Common myeloid progenitor, CD34-positive (primary cell): ENCODE data around the gene HOXB8.

ENCODE experiments used
- CTCF ChIA-PET: fragments of 350-600 bp; sonication (Branson Sonifier 250); formaldehyde crosslinking; loops from one replicate; lab custom pipeline; 2021; ENCODE audit warnings: antibody characterized with exemption; lab: Charles Lee
- POLR2A ChIA-PET: fragments of 350-600 bp; sonication (Branson Sonifier 250); formaldehyde crosslinking; loops from one replicate; lab custom pipeline; 2021; ENCODE audit warnings: antibody characterized with exemption; lab: Charles Lee
- DNase-seq, 3 donors: peaks; one replicate each; pipeline versions ENCODE4 v3.0.0 to v3.0.0-alpha.2; 2013
- H3K27ac ChIP-seq, 2 experiments: 1 replicate in 1 of 2; 2 replicates in 1 of 2; pipeline ENCODE4 v1.7.0; 2013; ENCODE audit warnings: inconsistent platforms in 2 of 2, low read length in 2 of 2, mild to moderate bottlenecking in 2 of 2, low read depth in 1 of 2, moderate library complexity in 1 of 2; ENCODE audit not compliant: severe bottlenecking in 2 of 2, insufficient read depth in 1 of 2, poor library complexity in 1 of 2
- H3K27me3 ChIP-seq, 5 experiments: replicated peaks in 2 of 5; 1 replicate in 3 of 5; 2 replicates in 2 of 5; pipeline versions ENCODE4 v1.6.1 to v1.7.0; 2013; ENCODE audit warnings: low read length in 4 of 5, mild to moderate bottlenecking in 2 of 5, moderate library complexity in 2 of 5, inconsistent platforms in 1 of 5; ENCODE audit not compliant: insufficient read depth in 5 of 5, control insufficient read depth in 4 of 5
- H3K36me3 ChIP-seq, 4 experiments: 1 replicate in 2 of 4; 2 replicates in 2 of 4; pipeline versions ENCODE4 v1.6.1 to v1.7.0; 2013; ENCODE audit warnings: low read length in 3 of 4, control low read depth in 1 of 4, mild to moderate bottlenecking in 1 of 4; ENCODE audit not compliant: control insufficient read depth in 4 of 4, insufficient read depth in 4 of 4
- H3K4me1 ChIP-seq, 4 experiments: 1 replicate in 3 of 4; 2 replicates in 1 of 4; pipeline versions ENCODE4 v1.6.1 to v1.7.1; 2013; ENCODE audit warnings: low read length in 3 of 4, mild to moderate bottlenecking in 3 of 4, control low read depth in 1 of 4, inconsistent platforms in 1 of 4, moderate library complexity in 1 of 4; ENCODE audit not compliant: control insufficient read depth in 4 of 4, insufficient read depth in 4 of 4; ENCODE audit errors: control extremely low read depth in 1 of 4
- H3K4me3 ChIP-seq, 7 experiments: 1 replicate in 4 of 7; 2 replicates in 3 of 7; pipeline versions ENCODE4 v1.5.1 to v1.7.0; 2013; ENCODE audit warnings: mild to moderate bottlenecking in 7 of 7, low read length in 6 of 7, moderate library complexity in 6 of 7, inconsistent platforms in 2 of 7, low read depth in 2 of 7, control low read depth in 1 of 7; ENCODE audit not compliant: insufficient read depth in 4 of 7, control insufficient read depth in 1 of 7; ENCODE audit errors: extremely low read depth in 1 of 7
- H3K9me3 ChIP-seq, 5 experiments: 1 replicate in 4 of 5; 2 replicates in 1 of 5; pipeline versions ENCODE4 v1.6.1 to v1.7.1; 2013; ENCODE audit warnings: low read length in 4 of 5, mild to moderate bottlenecking in 2 of 5, inconsistent platforms in 1 of 5, low read depth in 1 of 5, moderate library complexity in 1 of 5; ENCODE audit not compliant: control insufficient read depth in 4 of 5, insufficient read depth in 2 of 5; ENCODE audit errors: control extremely low read depth in 1 of 5
- WGBS: methylation state at CpG from one replicate; pipeline ENCODE4 v1.1.5; 2013; ENCODE audit not compliant: insufficient coverage; 5-methylcytosine and 5-hydroxymethylcytosine counted together

Gene HOXB8

DNA sequence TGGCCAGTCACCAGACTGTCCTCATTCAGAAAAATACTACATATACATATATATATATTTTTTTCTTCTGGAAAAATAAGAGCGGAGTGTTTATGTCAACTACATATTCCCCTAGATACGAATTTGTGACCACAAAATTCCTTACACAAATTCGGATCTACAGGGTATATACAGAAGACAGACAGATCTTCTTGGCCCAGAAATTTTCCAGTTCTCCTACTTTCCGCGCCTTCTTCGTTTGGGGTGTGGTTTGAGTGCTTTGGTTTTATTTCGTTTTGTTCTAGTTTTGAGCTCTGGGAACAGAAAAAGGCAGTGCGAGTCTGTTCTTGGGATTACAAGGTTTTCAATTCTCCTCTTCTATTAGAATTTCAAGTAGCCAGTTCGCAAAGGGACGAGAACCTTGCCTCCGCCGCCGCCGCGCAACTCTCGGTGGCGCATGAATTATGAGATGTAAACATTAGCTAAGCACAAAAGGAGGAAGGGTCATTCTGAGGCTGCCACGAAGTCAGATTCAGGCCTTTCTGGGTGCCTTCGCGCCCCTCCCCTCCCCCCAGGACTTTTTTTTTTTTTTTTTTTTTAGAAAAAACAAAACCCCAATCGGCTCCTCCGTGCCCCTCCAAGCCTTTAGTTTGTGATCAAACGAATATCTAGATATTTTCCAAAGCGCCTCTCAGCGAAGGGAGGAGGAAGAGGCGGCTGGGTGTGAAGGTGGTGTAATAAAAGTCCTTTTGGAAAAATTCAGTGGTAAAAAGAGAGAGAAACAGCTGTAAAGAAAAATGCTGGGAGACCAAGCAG, 35.1 kb downstream of the HOXB8 start:
- 3% methylated on average over 17 of the region's 26 CpGs for WGBS
- Histone ChIP-seq H3K4me1 (peaks cover 7 to 88% (median 72%) of the 10 kb centered on the region in 4 experiments), H3K9me3 (no peaks in the 10 kb centered on the region), H3K27ac (peak overlapping the region in 1 of 2 experiments; percentile 91), H3K36me3 (peaks cover 0 to 7% (median 2%) of the 10 kb centered on the region in 4 experiments), H3K27me3 (no peaks in the 10 kb centered on the region), H3K4me3 (peak overlapping the region in 5 of 7 experiments; percentile 40 to 86 (median 72))
- DNase-seq: peak in 1 of 3 donors; percentile 62
- ChIA-PET POLR2A (interaction anchor here (0.7 to 1.1 kb wide), 4 partner anchors 10 to 432 kb away, joined by 3 read pairs; no protein-coding TSS in a partner anchor), CTCF (interaction anchor here (0.8 to 2.5 kb wide), 5 partner anchors 12 to 93 kb away, joined by 3 to 15 read pairs (median 3); no protein-coding TSS in a partner anchor)

DNA sequence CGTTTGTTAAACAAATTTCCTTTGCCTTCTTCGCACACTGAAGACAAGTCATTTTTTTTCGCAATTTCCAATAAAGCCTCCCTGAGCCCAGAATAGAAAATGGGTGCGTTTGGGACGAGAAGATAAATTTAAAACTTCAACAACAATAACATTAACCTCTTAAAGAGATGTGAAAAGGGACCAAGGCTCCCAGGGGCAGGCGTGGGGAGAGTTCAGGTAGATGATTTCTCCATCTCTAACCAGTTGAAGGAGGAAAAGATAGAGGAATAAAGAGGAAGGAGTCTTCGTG, 35.7 kb downstream of the HOXB8 start:
- no peaks in the 10 kb centered on the region for H3K9me3 ChIP-seq
- H3K27ac ChIP-seq: peak overlapping the region; percentile 35 to 91
- peak overlapping the region in 6 of 7 experiments; percentile 10 to 86 (median 79) for H3K4me3 ChIP-seq
- DNase-seq: no peak
- CTCF ChIA-PET: interaction anchor here (0.8 to 2.5 kb wide), 5 partner anchors 11 to 40 kb away, joined by 3 to 15 read pairs (median 4); no protein-coding TSS in a partner anchor
- H3K27me3 ChIP-seq: no peaks in the 10 kb centered on the region
- H3K36me3 ChIP-seq: peaks cover 0 to 7% (median 3%) of the 10 kb centered on the region in 4 experiments
- H3K4me1 ChIP-seq: peaks cover 7 to 88% (median 71%) of the 10 kb centered on the region in 4 experiments
- no CpG with 5 or more reads among the region's 7 CpGs for WGBS
- POLR2A ChIA-PET: no interaction called here

DNA sequence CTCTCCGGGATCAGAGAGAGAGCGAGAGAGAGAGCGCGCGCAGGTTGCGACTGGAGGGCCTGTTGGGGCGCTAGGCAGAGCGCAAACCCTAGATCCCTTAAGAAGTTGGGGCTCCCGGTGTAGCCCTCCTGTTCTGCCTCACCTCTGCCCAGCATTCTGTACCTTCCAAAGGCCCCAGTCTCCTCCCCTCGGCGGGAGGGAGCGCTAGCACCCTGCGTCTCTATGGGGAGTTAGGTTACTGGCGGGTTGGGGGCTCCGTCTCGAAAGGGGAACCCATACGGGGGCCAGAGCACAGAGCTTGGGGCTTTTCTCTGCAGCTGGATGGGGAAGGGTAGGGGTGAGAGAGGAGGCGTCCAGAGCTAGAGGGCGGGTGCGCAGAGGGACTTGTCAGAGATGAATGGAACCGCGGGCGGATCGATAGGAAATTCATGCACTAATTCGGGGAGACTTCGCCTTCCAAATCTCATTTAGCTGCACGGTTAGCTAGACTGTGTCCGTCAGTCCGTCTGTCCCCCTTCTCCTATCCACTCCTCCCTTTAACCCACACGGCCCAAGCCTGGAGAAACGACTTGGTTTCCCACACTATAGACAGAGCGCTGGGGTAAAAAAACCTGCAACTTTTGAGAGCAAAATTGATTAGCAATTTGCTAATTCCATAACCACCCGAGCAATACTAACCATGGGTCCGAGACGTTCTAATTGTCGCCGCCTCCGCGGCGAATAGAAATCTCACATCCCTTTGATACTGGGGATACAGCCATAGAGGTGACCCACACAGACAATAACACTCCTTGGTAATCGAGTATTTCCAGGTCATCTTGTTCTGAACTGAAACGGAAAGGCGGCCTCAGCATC, 36.2 kb downstream of the HOXB8 start:
- no peaks in the 10 kb centered on the region for H3K9me3 ChIP-seq
- no peaks in the 10 kb centered on the region for H3K27me3 ChIP-seq
- H3K27ac ChIP-seq: peak overlapping the region; percentile 54 to 91
- peak in 2 of 3 donors; percentile 71 to 84 for DNase-seq
- H3K4me3 ChIP-seq: peak overlapping the region; percentile 10 to 86 (median 75)
- 4% methylated on average over 36 of the region's 43 CpGs for WGBS
- peaks cover 7 to 88% (median 72%) of the 10 kb centered on the region in 4 experiments for H3K4me1 ChIP-seq
- ChIA-PET POLR2A (no interaction called here), CTCF (interaction anchor here (1.3 to 2.5 kb wide), 4 partner anchors 11 to 39 kb away, joined by 3 to 15 read pairs (median 5); no protein-coding TSS in a partner anchor)
- H3K36me3 ChIP-seq: peaks cover 0 to 7% (median 3%) of the 10 kb centered on the region in 4 experiments

DNA sequence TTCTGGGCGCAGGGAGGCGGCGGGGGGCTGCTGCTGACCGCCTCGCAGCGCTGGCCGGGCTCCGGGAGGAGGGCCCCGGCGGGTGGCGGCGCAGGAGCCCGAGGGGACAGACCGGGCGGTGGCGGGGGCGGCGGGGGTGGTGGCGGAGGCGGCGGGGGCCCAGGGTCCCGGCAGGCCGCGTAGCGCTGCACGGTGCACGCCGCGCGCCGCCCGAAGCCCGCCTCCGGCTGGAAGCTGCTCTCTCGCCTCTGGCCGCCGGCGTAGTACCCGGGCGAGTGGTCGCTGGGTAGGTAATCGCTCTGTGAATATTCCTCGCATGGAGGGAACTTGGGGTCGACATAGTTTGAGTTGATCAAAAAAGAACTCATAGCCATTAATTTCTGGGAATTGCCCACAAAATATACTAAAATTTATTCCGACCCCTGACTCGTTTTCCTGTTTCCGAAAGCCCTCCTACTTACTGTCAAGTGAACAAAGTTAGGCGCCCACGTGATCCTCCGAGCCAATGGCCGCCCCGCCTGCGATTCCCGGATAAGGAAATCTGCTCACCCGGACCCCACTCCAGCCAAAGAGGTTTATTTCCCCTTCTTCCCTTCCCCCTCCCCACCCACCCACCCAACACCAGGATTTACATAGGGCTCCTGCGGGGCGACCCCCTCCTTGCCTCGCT, 37.0 kb downstream of the HOXB8 start, which contains the start of gene HOXB4:
TSS of gene HOXB4 (minus strand) at position 405 of the 670 bp plus-strand sequence. CDS start at position 374, 31 bp downstream.
- H3K36me3 ChIP-seq: peaks cover 0 to 9% (median 3%) of the 10 kb centered on the region in 4 experiments
- POLR2A ChIA-PET: interaction anchor here (1.0 kb wide), 1 partner anchor 13 kb away, joined by 3 read pairs; no protein-coding TSS in a partner anchor
- CTCF ChIA-PET: interaction anchor here (0.7 to 2.5 kb wide), 3 partner anchors 10 to 31 kb away, joined by 3 to 15 read pairs (median 4); no protein-coding TSS in a partner anchor
- WGBS: under 1% methylated on average over 31 of the region's 58 CpGs
- no peaks in the 10 kb centered on the region for H3K27me3 ChIP-seq
- peak within 1 kb of the TSS; percentile 50 to 86 (median 75) for H3K4me3 ChIP-seq
- peak within 1 kb of the TSS; percentile 54 to 91 for H3K27ac ChIP-seq
- peaks cover 7 to 88% (median 75%) of the 10 kb centered on the region in 4 experiments for H3K4me1 ChIP-seq
- H3K9me3 ChIP-seq: no peaks in the 10 kb centered on the region
- DNase-seq: peak; percentile 79 to 85 (median 84)

DNA sequence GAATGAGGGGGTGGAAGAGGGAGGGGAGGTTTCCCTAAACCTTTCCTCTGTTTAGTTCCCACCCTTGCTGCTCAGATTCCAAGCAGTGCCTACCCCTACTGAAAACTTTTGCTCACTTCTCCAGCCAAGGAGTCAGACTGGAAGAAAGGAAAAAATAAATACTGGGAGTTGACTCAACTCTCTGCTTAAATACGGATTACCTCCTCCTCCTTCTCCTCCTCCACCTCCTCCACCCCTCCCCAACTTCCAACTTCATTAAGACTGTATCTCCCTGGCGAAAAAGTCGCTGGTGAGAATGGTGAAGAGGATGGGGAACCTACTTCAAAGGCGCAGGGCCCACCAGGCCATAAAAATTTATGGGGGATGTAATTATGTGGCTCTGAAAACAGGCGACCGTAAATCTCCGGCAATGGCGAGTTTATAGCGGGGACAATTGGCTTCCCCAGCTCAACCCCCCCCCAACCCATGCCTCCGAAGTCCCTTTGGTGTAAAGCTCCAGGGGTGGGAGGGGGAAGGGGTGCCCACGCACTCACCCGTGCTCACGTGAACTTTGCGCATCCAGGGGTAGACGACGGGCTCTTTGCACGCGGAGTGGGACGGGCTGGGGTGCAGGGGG, 37.7 kb downstream of the HOXB8 start:
- Histone ChIP-seq H3K27me3 (no peaks in the 10 kb centered on the region), H3K9me3 (no peaks in the 10 kb centered on the region), H3K36me3 (peaks cover 0 to 11% (median 5%) of the 10 kb centered on the region in 4 experiments), H3K4me3 (peak overlapping the region; percentile 24 to 86 (median 73)), H3K27ac (peak overlapping the region in 1 of 2 experiments; percentile 81), H3K4me1 (peaks cover 7 to 88% (median 71%) of the 10 kb centered on the region in 4 experiments)
- 0% methylated on average over 3 of the region's 19 CpGs for WGBS
- POLR2A ChIA-PET: interaction anchor here (1.0 kb wide), 1 partner anchor 13 kb away, joined by 3 read pairs; no protein-coding TSS in a partner anchor
- DNase-seq: peak in 1 of 3 donors; percentile 29
- CTCF ChIA-PET: interaction anchor here (0.7 to 1.8 kb wide), 3 partner anchors 10 to 28 kb away, joined by 3 to 4 read pairs (median 3); no protein-coding TSS in a partner anchor
